Measurements from ENCODE around the gene MOV10L1. TPM values are rescaled to one million over a fixed set of nuclear protein-coding genes. Genes with fewer than 3 reads are reported as not detected.

The MOV10L1 gene
- total and polyA plus RNA-seq, 10 donors = 0.10 to 0.37 (median 0.15) TPM; not detected in 7

DNA sequence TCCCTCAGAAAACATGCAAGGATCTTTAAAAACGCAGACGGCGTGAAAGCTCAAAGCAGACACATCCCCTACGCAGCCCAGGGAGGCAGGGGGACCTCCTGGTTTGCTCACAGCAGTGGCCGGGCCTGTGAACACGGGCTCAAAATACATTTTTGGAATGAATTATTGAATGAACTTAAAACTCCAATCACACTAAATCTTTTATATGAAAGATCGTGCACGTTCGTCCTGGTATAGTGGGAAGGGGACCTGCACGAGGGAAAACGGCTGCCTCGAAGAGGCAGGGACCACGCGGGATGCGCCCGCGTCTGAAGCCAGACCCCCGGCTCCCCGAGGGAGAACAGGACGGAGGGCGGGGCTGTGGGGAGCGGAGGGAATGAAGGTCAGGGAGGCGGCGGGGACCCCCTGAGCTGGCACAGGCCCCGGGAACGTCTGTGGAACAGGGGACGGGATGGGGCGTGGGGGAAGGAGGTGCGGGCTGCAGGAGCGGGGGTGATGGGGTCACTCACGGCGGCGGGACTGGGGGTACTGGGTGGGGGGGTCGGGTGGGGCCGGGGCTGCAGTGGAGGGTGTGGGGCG is 79.5 kb downstream of the MOV10L1 start:
- intact Hi-C loops (cut with DNase I; ENCODE audit: low total_unique reads) = no loop called here
- peaks cover 0 to 83% (median 33%) of the 10 kb centered on the region in 7 donors for H3K27me3 ChIP-seq (replicated peaks in 1 of 7)
- no peak overlapping the region for H3K27ac ChIP-seq
- DNase-seq = peak; percentile 75
- H3K36me3 ChIP-seq = no peaks in the 10 kb centered on the region
- no peaks in the 10 kb centered on the region for H3K9me3 ChIP-seq
- peak overlapping the region in 4 of 8 donors; percentile 45 to 74 (median 49) for H3K4me3 ChIP-seq
- 12 to 16% (median 14%) methylated on average over 32 to 36 of the region's 36 CpGs for WGBS, 5 donors
- TF ChIP-seq, protein P1, sequence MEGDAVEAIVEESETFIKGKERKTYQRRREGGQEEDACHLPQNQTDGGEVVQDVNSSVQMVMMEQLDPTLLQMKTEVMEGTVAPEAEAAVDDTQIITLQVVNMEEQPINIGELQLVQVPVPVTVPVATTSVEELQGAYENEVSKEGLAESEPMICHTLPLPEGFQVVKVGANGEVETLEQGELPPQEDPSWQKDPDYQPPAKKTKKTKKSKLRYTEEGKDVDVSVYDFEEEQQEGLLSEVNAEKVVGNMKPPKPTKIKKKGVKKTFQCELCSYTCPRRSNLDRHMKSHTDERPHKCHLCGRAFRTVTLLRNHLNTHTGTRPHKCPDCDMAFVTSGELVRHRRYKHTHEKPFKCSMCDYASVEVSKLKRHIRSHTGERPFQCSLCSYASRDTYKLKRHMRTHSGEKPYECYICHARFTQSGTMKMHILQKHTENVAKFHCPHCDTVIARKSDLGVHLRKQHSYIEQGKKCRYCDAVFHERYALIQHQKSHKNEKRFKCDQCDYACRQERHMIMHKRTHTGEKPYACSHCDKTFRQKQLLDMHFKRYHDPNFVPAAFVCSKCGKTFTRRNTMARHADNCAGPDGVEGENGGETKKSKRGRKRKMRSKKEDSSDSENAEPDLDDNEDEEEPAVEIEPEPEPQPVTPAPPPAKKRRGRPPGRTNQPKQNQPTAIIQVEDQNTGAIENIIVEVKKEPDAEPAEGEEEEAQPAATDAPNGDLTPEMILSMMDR (IDR thresholded peaks at IDR 0.05 in 8 of 11, conservative IDR thresholded peaks at IDR 0.05 in 3 of 11) = no peak
- TF ChIP-seq POLR2AphosphoS5 (IDR thresholded peaks at IDR 0.05) (no peak), POLR2A (IDR thresholded peaks at IDR 0.05) (no peak)
- H3K4me1 ChIP-seq = peaks cover 4 to 45% (median 23%) of the 10 kb centered on the region in 6 donors

DNA sequence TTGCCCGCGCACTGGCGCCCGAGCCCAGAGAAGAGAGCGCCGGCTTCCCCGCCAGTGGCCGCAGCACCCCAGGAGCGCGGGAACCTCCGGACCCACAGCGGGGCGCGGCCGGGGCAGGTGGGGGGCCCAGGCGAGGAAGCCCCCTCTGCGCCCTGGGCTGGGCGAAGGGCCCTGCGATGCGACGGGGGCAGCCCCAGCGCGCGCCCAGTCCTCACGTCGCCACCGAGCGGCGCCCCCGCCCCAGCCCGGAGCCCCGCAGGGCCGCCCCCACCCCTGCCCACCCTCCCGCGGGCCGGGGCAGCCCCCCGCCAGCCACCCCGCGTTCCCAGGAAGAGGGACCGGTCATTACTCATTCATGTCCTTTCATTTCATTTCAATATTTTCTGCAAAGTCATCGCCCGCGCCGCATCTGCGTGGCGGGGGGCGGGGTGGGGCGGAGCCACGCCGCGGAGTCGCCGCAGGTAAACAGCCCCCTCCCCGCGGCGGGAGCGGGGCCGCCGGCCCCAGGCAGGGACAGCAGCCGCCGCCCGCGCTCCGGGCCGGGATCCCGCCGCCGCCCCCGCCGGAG is 80.1 kb downstream of the MOV10L1 start:
- TF ChIP-seq, protein P1 (IDR thresholded peaks at IDR 0.05 in 8 of 11, conservative IDR thresholded peaks at IDR 0.05 in 3 of 11) = no peak
- peak in 2 of 3 donors; percentile 19 to 67 for TF ChIP-seq POLR2AphosphoS5 (IDR thresholded peaks at IDR 0.05)
- no peaks in the 10 kb centered on the region for H3K9me3 ChIP-seq
- peak overlapping the region in 6 of 8 donors; percentile 17 to 74 (median 46) for H3K4me3 ChIP-seq
- peaks cover 0 to 83% (median 33%) of the 10 kb centered on the region in 7 donors for H3K27me3 ChIP-seq (replicated peaks in 1 of 7)
- H3K27ac ChIP-seq = peak overlapping the region in 2 of 8 donors; percentile 40 to 50
- intact Hi-C loops (cut with DNase I; ENCODE audit: low total_unique reads) = no loop called here
- peak; percentile 87 for DNase-seq
- H3K4me1 ChIP-seq = peaks cover 4 to 45% (median 23%) of the 10 kb centered on the region in 6 donors
- WGBS, 5 donors = 0 to 2% (median 1%) methylated on average over 8 to 70 of the region's 70 CpGs
- no peaks in the 10 kb centered on the region for H3K36me3 ChIP-seq

DNA sequence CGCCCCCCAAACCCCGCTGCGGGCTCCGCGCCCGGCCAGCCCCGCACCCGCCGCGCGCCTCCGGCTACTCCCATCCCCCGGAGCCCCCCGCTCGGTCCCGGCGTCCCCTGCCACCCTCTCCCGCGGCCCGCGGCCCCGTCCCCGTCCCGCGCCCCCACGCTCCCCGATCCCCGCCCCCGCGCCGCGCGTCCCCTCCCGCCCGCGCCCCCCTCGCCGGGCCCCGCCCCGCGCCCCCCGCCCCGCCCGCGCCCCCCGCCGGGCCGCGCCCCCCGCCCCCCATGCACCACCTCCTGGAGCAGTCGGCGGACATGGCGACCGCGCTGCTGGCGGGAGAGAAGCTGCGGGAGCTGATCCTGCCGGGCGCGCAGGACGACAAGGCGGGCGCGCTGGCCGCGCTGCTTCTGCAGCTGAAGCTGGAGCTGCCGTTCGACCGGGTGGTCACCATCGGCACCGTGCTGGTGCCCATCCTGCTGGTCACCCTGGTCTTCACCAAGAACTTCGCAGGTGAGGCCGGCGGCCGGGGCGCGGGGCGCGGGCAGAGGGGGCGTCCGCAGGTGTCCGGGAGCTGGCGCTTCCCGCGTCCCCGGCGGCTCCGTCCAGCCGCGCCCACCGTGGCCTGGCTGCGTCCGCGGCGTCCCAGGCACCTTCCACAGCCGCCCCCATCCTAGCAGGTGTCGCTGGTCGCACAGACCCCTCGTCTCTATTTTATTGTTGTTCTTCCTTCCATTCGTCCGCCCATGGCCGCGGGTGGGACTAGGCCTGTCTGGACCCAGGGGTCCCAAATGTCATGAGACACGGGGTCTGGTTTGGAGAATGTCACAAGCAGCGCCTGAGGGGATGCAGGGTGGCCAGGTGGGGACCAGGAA is 80.9 kb downstream of the MOV10L1 start, which contains the start of gene PANX2:
Gene PANX2, plus strand, starts transcription at position 279 of the 866 bp plus-strand sequence. Its CDS starts 0 bp downstream, at position 279.
- TF ChIP-seq, protein P1 (IDR thresholded peaks at IDR 0.05 in 8 of 11, conservative IDR thresholded peaks at IDR 0.05 in 3 of 11) = no peak
- no peak for TF ChIP-seq POLR2AphosphoS5 (IDR thresholded peaks at IDR 0.05)
- TF ChIP-seq POLR2A (IDR thresholded peaks at IDR 0.05) = no peak
- H3K9me3 ChIP-seq = no peaks in the 10 kb centered on the region
- peaks cover 0 to 79% (median 33%) of the 10 kb centered on the region in 7 donors for H3K27me3 ChIP-seq (replicated peaks in 1 of 7)
- no peaks in the 10 kb centered on the region for H3K36me3 ChIP-seq
- H3K4me1 ChIP-seq = peaks cover 4 to 45% (median 23%) of the 10 kb centered on the region in 6 donors
- DNase-seq = peak; percentile 84
- peak within 1 kb of the TSS in 2 of 8 donors; percentile 40 to 50 for H3K27ac ChIP-seq
- peak within 1 kb of the TSS in 7 of 8 donors; percentile 15 to 74 (median 45) for H3K4me3 ChIP-seq
- 16 to 68% (median 31%) methylated on average over 15 to 105 of the region's 105 CpGs for WGBS, 5 donors
- intact Hi-C loops (cut with DNase I; ENCODE audit: low total_unique reads) = no loop called here

All from spleen (tissue), 11 donors.